Measurements from ENCODE around the gene SEPTIN1.

SEPTIN1 gene

DNA sequence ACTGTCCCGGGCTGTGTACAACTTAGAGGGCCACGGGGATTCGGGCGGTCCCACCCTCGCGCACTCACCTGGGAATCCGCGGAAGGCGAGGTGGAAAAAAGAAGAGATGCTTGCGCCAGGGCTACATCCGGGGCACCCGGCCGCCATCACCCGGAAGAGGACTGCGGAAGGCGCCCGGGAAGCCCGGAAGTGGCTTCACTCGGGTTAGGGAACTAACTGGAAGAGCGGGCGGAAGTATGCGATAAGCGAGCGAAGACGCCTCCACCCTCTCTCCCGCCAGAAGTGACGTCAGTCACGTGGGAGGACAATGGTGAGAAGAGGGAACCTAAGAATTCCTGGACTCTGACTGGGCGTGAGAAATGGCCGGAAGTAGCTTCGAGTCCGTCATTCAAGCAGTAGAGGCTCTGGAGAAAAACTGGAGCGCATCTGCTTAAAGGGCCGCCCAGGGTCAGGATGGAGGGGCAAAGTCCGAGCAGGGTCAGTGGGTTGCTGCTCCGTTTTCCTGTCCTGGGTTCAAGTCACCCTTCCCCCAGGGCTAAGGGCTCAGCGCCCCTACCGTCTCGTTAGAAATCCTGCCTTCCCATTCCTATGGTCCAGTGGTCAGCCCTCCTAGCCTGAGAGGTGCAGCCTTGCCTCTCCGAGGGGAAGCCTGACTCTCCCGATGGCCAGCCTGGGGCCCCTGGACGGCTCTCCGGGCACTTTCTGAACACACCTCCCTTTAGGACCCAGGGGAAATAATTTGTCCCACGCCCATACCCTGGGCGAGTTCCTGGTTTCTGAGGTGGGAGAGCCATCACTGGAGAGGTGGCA is 27.0 kb downstream of the SEPTIN1 start, which contains the start of gene CD2BP2:
Gene CD2BP2 (minus strand): TSS at position 165 of the 810 bp plus-strand sequence. CDS start 627 bp downstream, outside the sequence.
- peak; percentile 100 for DNase-seq (ENCODE audit: low read depth)
- no peak for TF ChIP-seq CTCF (IDR thresholded peaks at IDR 0.05; ENCODE audit: insufficient read depth, low read depth, low read length, missing control alignments)
- peak within 1 kb of the TSS; percentile 67 for H3K4me3 ChIP-seq (ENCODE audit: low read length)

GRCh38 chr16:30354423-30355143 is 27.8 kb downstream of the SEPTIN1 start:
- no peak for DNase-seq (ENCODE audit: low read depth)
- TF ChIP-seq CTCF (IDR thresholded peaks at IDR 0.05; ENCODE audit: insufficient read depth, low read depth, low read length, missing control alignments): no peak

GRCh38 chr16:30353438-30354129 is 28.8 kb downstream of the SEPTIN1 start:
- DNase-seq (ENCODE audit: low read depth): no peak
- peak overlapping the region; percentile 67 for H3K4me3 ChIP-seq (ENCODE audit: low read length)
- no peak for TF ChIP-seq CTCF (IDR thresholded peaks at IDR 0.05; ENCODE audit: insufficient read depth, low read depth, low read length, missing control alignments)

More at GRCh38 chr16:30354423-30355143, 27.8 kb downstream of the SEPTIN1 start:
- peak overlapping the region; percentile 67 for H3K4me3 ChIP-seq (ENCODE audit: low read length)

- H3K4me3 ChIP-seq (ENCODE audit: low read length): no peak overlapping the region
- TF ChIP-seq CTCF (IDR thresholded peaks at IDR 0.05; ENCODE audit: insufficient read depth, low read depth, low read length, missing control alignments): no peak
- DNase-seq (ENCODE audit: low read depth): no peak
Measured at GRCh38 chr16:30352488-30353401, 29.6 kb downstream of the SEPTIN1 start.

DNA sequence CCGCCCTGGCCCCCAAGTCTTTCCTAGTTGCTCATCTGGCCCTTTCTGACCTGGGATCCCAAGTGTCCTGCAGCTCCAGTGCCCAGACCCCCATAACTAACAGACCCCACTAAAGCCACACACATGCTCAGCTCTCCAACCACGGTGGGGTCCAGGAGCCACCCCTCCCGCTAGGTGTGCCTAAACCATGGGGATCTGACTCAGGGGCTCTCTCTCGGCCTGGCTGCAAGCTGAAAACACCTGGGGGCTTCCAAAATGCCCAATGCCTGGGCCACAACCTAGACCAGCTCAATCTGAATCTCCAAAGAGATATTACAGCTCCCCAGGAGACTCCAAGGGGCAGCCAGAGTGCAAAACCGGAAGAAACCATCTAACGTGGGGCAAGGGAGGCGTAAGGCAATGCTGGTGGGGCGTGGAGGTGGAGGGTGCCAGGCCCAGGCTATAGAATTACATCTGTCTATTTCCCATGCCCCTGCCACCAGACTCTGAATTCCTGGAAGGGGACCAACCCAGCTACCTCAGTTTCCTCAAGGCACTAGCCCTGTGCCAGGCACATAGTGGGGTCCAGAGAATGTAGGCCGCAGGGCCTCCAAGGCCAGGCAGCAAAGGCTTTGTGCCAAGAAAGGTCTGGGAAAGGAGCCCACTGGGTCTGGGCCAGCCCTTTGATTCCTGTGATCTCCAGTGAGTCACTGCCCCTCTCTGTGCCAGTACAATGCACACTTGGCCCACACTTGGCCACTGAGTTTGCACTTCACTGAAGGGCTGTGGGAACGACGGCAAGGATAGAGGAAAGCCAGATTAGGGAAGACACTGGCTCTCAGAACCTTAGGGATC is 30.6 kb downstream of the SEPTIN1 start:
- H3K4me3 ChIP-seq (ENCODE audit: low read length): no peak overlapping the region

More for the DNA sequence above, 30.6 kb downstream of the SEPTIN1 start:
- no peak for DNase-seq (ENCODE audit: low read depth)
- no peak for TF ChIP-seq CTCF (IDR thresholded peaks at IDR 0.05; ENCODE audit: insufficient read depth, low read depth, low read length, missing control alignments)
